ENCODE data around the gene RDH14. TPM values are rescaled to one million over a fixed set of nuclear protein-coding genes. Genes with fewer than 3 reads are reported as not detected.

Gene RDH14, protein sequence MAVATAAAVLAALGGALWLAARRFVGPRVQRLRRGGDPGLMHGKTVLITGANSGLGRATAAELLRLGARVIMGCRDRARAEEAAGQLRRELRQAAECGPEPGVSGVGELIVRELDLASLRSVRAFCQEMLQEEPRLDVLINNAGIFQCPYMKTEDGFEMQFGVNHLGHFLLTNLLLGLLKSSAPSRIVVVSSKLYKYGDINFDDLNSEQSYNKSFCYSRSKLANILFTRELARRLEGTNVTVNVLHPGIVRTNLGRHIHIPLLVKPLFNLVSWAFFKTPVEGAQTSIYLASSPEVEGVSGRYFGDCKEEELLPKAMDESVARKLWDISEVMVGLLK
- 18.3 TPM for total RNA-seq
- long read RNA-seq, transcript RDH14-201 (2 exons, 1,587 nt), result major isoform, 54 of 59 reads
- long read RNA-seq, partial matches to known transcripts, result 0 of 59 reads
- long read RNA-seq, other reads (novel, unspliced or antisense), result 3 of 59 reads

- peak within 1 kb of the TSS; percentile 98 for H3K27ac ChIP-seq
- H3K4me3 ChIP-seq, result peak within 1 kb of the TSS; percentile 80
- H3K27me3 ChIP-seq (ENCODE audit: low read depth), result no peaks in the 10 kb centered on the region
- H3K36me3 ChIP-seq, result peaks cover 6% of the 10 kb centered on the region
- DNase-seq (peak; percentile 94), ATAC-seq (peak; percentile 98)
- intact Hi-C loops (cut with DNase I), result no loop called here
- no peaks in the 10 kb centered on the region for H3K9me3 ChIP-seq
- TF ChIP-seq, protein P1, sequence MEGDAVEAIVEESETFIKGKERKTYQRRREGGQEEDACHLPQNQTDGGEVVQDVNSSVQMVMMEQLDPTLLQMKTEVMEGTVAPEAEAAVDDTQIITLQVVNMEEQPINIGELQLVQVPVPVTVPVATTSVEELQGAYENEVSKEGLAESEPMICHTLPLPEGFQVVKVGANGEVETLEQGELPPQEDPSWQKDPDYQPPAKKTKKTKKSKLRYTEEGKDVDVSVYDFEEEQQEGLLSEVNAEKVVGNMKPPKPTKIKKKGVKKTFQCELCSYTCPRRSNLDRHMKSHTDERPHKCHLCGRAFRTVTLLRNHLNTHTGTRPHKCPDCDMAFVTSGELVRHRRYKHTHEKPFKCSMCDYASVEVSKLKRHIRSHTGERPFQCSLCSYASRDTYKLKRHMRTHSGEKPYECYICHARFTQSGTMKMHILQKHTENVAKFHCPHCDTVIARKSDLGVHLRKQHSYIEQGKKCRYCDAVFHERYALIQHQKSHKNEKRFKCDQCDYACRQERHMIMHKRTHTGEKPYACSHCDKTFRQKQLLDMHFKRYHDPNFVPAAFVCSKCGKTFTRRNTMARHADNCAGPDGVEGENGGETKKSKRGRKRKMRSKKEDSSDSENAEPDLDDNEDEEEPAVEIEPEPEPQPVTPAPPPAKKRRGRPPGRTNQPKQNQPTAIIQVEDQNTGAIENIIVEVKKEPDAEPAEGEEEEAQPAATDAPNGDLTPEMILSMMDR (IDR thresholded peaks at IDR 0.05), result no peak
- peaks cover 23% of the 10 kb centered on the region for H3K4me1 ChIP-seq
These were observed at the start of gene RDH14 for GRCh38 chr2:18560031-18560796. TSS of gene RDH14 (minus strand) at chr2:18560653. CDS start at chr2:18560572, 81 bp downstream.

- Histone ChIP-seq H3K27me3 (ENCODE audit: low read depth) (no peaks in the 10 kb centered on the region), H3K4me3 (no peak overlapping the region), H3K27ac (no peak overlapping the region), H3K36me3 (no peaks in the 10 kb centered on the region), H3K9me3 (no peaks in the 10 kb centered on the region), H3K4me1 (no peaks in the 10 kb centered on the region)
- DNase-seq (no peak), ATAC-seq (no peak)
- TF ChIP-seq, protein P1 (IDR thresholded peaks at IDR 0.05), result no peak
- intact Hi-C loops (cut with DNase I), result no loop called here
These were observed 49.6 kb upstream of the RDH14 start for GRCh38 chr2:18610090-18610489.

DNA sequence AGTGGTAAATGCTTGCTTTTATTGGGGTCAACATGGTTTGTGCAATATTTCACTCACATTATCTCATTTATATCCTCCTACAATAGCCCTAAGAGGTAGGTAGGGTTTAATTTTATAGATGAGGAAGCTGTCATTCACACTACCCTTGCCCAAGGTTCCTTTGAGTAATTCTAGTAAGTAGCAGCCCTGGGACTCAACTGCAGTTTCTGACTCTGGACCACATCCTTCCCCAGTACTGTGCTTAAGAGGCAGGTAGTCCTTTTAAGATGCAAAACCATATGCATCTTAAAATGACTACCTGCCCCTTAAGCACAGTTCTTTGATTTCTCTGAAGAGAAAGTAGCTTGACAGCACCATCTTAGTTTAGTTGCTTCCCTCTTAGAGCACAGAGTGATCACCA, 44.7 kb upstream of the RDH14 start:
- no peak overlapping the region for H3K4me3 ChIP-seq
- DNase-seq (no peak), ATAC-seq (no peak)
- no peaks in the 10 kb centered on the region for H3K9me3 ChIP-seq
- TF ChIP-seq, protein P1 (IDR thresholded peaks at IDR 0.05), result no peak
- no peaks in the 10 kb centered on the region for H3K36me3 ChIP-seq
- H3K27ac ChIP-seq, result no peak overlapping the region
- intact Hi-C loops (cut with DNase I), result no loop called here
- H3K4me1 ChIP-seq, result no peaks in the 10 kb centered on the region
- H3K27me3 ChIP-seq (ENCODE audit: low read depth), result no peaks in the 10 kb centered on the region

GRCh38 chr2:18604531-18604885, 44.1 kb upstream of the RDH14 start:
- Histone ChIP-seq H3K9me3 (no peaks in the 10 kb centered on the region), H3K27ac (no peak overlapping the region), H3K4me1 (no peaks in the 10 kb centered on the region), H3K27me3 (ENCODE audit: low read depth) (no peaks in the 10 kb centered on the region), H3K36me3 (no peaks in the 10 kb centered on the region), H3K4me3 (no peak overlapping the region)
- DNase-seq (no peak), ATAC-seq (no peak)
- TF ChIP-seq, protein P1 (IDR thresholded peaks at IDR 0.05), result no peak
- intact Hi-C loops (cut with DNase I), result no loop called here

DNA sequence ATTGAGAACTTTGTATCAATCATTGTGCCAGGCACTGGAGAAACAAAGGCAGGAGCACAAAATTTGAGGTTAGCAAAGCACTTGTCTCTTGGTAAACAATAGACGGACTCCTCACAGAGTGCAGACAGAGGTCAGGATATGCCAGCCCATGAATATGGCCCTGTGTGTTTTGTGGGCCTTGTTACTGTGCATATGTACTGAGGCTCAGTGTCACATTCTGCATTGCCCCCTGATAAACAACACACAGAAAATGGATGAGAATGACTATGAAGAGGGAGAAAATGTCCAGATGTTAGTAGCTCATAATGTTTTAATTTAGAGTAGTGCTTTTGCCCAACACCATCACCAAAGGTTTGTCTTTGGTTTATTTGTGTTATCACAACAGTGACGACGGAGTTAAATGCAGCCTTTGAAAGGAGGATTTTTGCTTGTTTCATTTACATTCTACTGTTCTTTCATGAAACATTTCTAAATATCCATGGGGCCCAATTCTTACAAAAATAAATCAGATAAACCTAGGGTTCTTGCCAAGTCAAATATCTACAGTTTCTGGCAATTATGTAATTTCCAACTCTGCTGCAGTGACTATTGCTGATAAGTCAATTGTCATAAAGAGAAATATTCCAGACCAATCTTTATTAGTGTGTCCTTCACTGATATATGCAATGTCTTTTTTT, 43.5 kb upstream of the RDH14 start:
- no peak for ATAC-seq

More for the DNA sequence above, 43.5 kb upstream of the RDH14 start:
- no peaks in the 10 kb centered on the region for H3K9me3 ChIP-seq
- no peak overlapping the region for H3K27ac ChIP-seq
- no peaks in the 10 kb centered on the region for H3K36me3 ChIP-seq
- TF ChIP-seq, protein P1 (IDR thresholded peaks at IDR 0.05), result no peak
- no peak for DNase-seq
- no peaks in the 10 kb centered on the region for H3K27me3 ChIP-seq (ENCODE audit: low read depth)
- no peak overlapping the region for H3K4me3 ChIP-seq
- intact Hi-C loops (cut with DNase I), result no loop called here
- H3K4me1 ChIP-seq, result no peaks in the 10 kb centered on the region

Measured in lower lobe of right lung (tissue), 2 donors.